IMR-90 (cell line): ENCODE results near the gene ERCC1. TPM values are rescaled to one million over a fixed set of nuclear protein-coding genes. Genes with fewer than 3 reads are reported as not detected.

ENCODE experiments used
- ATAC-seq: fragments of 200-7000 bp; cut with Tn5 transposase; 2 replicates; pipeline ENCODE4 v1.9.1; 2020; ENCODE audit warnings: low read depth, mild to moderate bottlenecking, moderate library complexity
- BruUV-seq: library from RNA; stranded (reverse); fragments of 400-500 nt; replicated peaks from 2 replicates; lab custom pipeline; 2021; lab: Mats Ljungman, UMichigan
- CTCF ChIA-PET: fragments of 300-600 bp; formaldehyde crosslinking; extraction: SDS; loops from one replicate; lab custom pipeline; 2021; ENCODE audit warnings: antibody characterized with exemption; lab: Yijun Ruan, JAX
- POLR2A ChIA-PET: fragments of 300-600 bp; sonication (Branson Sonifier 250); formaldehyde crosslinking; loops from one replicate; lab custom pipeline; 2022; ENCODE audit warnings: antibody characterized with exemption; ENCODE audit not compliant: unreplicated experiment; lab: Charles Lee
- DNase-seq: peaks from one replicate; pipeline ENCODE4 v3.0.0; 2013
- H2AFZ ChIP-seq: replicated peaks from 2 replicates; pipeline ENCODE3; 2013; ENCODE audit warnings: low read length, mild to moderate bottlenecking; ENCODE audit not compliant: poor library complexity
- H2AK5ac ChIP-seq: 2 replicates; pipeline ENCODE4 v1.6.1; 2013; ENCODE audit warnings: low read depth, low read length, inconsistent platforms
- H2AK9ac ChIP-seq: replicated peaks from 2 replicates; pipeline ENCODE3; 2013; ENCODE audit warnings: mild to moderate bottlenecking, low read depth, low read length, moderate library complexity; ENCODE audit not compliant: poor library complexity
- H2BK120ac ChIP-seq: 2 replicates; pipeline ENCODE4 v1.6.1; 2013; ENCODE audit warnings: low read depth, low read length, inconsistent platforms
- H2BK15ac ChIP-seq: 3 replicates; pipeline ENCODE4 v1.6.1; 2013; ENCODE audit warnings: low read depth, low read length, inconsistent platforms
- H2BK20ac ChIP-seq: 2 replicates; pipeline ENCODE4 v1.6.1; 2013; ENCODE audit warnings: low read depth, mild to moderate bottlenecking, inconsistent platforms, low read length, moderate library complexity
- H2BK5ac ChIP-seq: 2 replicates; pipeline ENCODE4 v1.6.1; 2013; ENCODE audit warnings: mild to moderate bottlenecking, low read depth, low read length, inconsistent platforms; ENCODE audit not compliant: poor library complexity, severe bottlenecking
- H3K14ac ChIP-seq: replicated peaks from 2 replicates; pipeline ENCODE4 v1.6.1; 2013; ENCODE audit warnings: low read depth, low read length, inconsistent platforms
- H3K18ac ChIP-seq: 2 replicates; pipeline ENCODE4 v1.6.1; 2013; ENCODE audit warnings: low read depth, low read length, control low read depth
- H3K23ac ChIP-seq: 2 replicates; pipeline ENCODE4 v1.6.1; 2013; ENCODE audit warnings: low read depth, low read length, inconsistent platforms
- H3K27ac ChIP-seq: 2 replicates; pipeline ENCODE4 v1.5.1; 2013; ENCODE audit warnings: mild to moderate bottlenecking, control low read depth, low read length; ENCODE audit not compliant: insufficient read depth
- H3K27me3 ChIP-seq: 2 replicates; pipeline ENCODE4 v1.6.1; 2013; ENCODE audit warnings: low read length; ENCODE audit not compliant: control insufficient read depth, insufficient read depth
- H3K36me3 ChIP-seq: 2 replicates; pipeline ENCODE4 v1.6.1; 2013; ENCODE audit warnings: low read length, mixed read lengths; ENCODE audit not compliant: control insufficient read depth, insufficient read depth
- H3K4ac ChIP-seq: 2 replicates; pipeline ENCODE4 v1.6.1; 2013; ENCODE audit warnings: low read depth, low read length, inconsistent platforms
- H3K4me1 ChIP-seq: 2 replicates; pipeline ENCODE4 v1.6.1; 2013; ENCODE audit warnings: low read length, mixed read lengths; ENCODE audit not compliant: control insufficient read depth, insufficient read depth
- H3K4me2 ChIP-seq: 2 replicates; pipeline ENCODE4 v1.6.1; 2013; ENCODE audit warnings: low read depth, mild to moderate bottlenecking, control low read depth, low read length, moderate library complexity
- H3K4me3 ChIP-seq: 2 replicates; pipeline ENCODE4 v1.5.1; 2013; ENCODE audit warnings: low read depth, mild to moderate bottlenecking, control low read depth, low read length, moderate library complexity; ENCODE audit not compliant: insufficient read depth
- H3K56ac ChIP-seq: 2 replicates; pipeline ENCODE4 v1.6.1; 2013; ENCODE audit warnings: low read length, inconsistent platforms; ENCODE audit not compliant: insufficient read depth; ENCODE audit errors: extremely low read depth
- H3K79me1 ChIP-seq, 2 experiments: 2 replicates each; pipeline ENCODE4 v1.6.1; 2013; ENCODE audit warnings: low read length in 2 of 2, inconsistent platforms in 1 of 2, low read depth in 1 of 2
- H3K9ac ChIP-seq: 2 replicates; pipeline ENCODE4 v1.6.1; 2013; ENCODE audit warnings: low read depth, low read length, control low read depth
- H3K9me1 ChIP-seq: 2 replicates; pipeline ENCODE4 v1.6.1; 2013; ENCODE audit warnings: low read length, inconsistent platforms; ENCODE audit not compliant: insufficient read depth
- H3K9me3 ChIP-seq: 2 replicates; pipeline ENCODE4 v1.6.1; 2013; ENCODE audit warnings: low read length; ENCODE audit not compliant: control insufficient read depth, insufficient read depth
- H4K20me1 ChIP-seq: 2 replicates; pipeline ENCODE4 v1.6.1; 2013; ENCODE audit warnings: low read length, inconsistent platforms; ENCODE audit not compliant: insufficient read depth
- H4K5ac ChIP-seq: 2 replicates; pipeline ENCODE4 v1.6.1; 2013; ENCODE audit warnings: mild to moderate bottlenecking, low read depth, low read length, control low read depth
- H4K8ac ChIP-seq, 2 experiments: 2 replicates each; pipeline ENCODE4 v1.6.1; 2013; ENCODE audit warnings: low read depth in 2 of 2, low read length in 2 of 2, control low read depth in 1 of 2, inconsistent platforms in 1 of 2
- H4K91ac ChIP-seq: 2 replicates; pipeline ENCODE4 v1.6.1; 2013; ENCODE audit warnings: low read depth, low read length, inconsistent platforms; ENCODE audit not compliant: insufficient read depth
- BHLHE40 ChIP-seq: fragments of 150-350 bp; IDR thresholded peaks from 2 replicates; pipeline ENCODE4 v1.6.1; 2016; ENCODE audit warnings: mild to moderate bottlenecking, low read depth, low read length
- CEBPB ChIP-seq: IDR thresholded peaks from 2 replicates; pipeline ENCODE4 v1.6.1; 2012; ENCODE audit warnings: low read depth, low read length, improper control_type of control experiment
- CHD1 ChIP-seq: IDR thresholded peaks from 2 replicates; pipeline ENCODE4 v1.6.1; 2012; ENCODE audit warnings: low read depth, low read length, improper control_type of control experiment
- FOS ChIP-seq: fragments of 150-350 bp; IDR thresholded peaks from 2 replicates; pipeline ENCODE4 v1.6.1; 2016; ENCODE audit warnings: low read depth, low read length
- MAFK ChIP-seq: IDR thresholded peaks from 2 replicates; pipeline ENCODE4 v1.6.1; 2012; ENCODE audit warnings: low read depth, low read length, improper control_type of control experiment
- MAZ ChIP-seq: IDR thresholded peaks from 2 replicates; pipeline ENCODE4 v1.6.1; 2012; ENCODE audit warnings: low read depth, mild to moderate bottlenecking, low read length, improper control_type of control experiment, moderate library complexity, borderline replicate concordance
- MXI1 ChIP-seq: IDR thresholded peaks from 2 replicates; pipeline ENCODE4 v1.6.1; 2012; ENCODE audit warnings: low read depth, mild to moderate bottlenecking, low read length, moderate library complexity, borderline replicate concordance
- NFE2L2 ChIP-seq: fragments of 150-350 bp; IDR thresholded peaks from 2 replicates; pipeline ENCODE4 v1.6.1; 2016; ENCODE audit warnings: low read depth, mild to moderate bottlenecking, low read length
- POLR2A ChIP-seq: IDR thresholded peaks from 2 replicates; pipeline ENCODE4 v1.6.1; 2012; ENCODE audit warnings: mild to moderate bottlenecking, low read depth, low read length
- RAD21 ChIP-seq: IDR thresholded peaks from 2 replicates; pipeline ENCODE4 v1.6.1; 2012; ENCODE audit warnings: low read length, improper control_type of control experiment
- RCOR1 ChIP-seq: IDR thresholded peaks from 2 replicates; pipeline ENCODE4 v1.6.1; 2012; ENCODE audit warnings: mild to moderate bottlenecking, low read length, improper control_type of control experiment; ENCODE audit not compliant: insufficient replicate concordance
- RFX5 ChIP-seq: IDR thresholded peaks from 2 replicates; pipeline ENCODE4 v1.8.0; 2012; ENCODE audit warnings: low read depth, mild to moderate bottlenecking, low read length, moderate library complexity
- SMC3 ChIP-seq: fragments of 150-350 bp; IDR thresholded peaks from 2 replicates; pipeline ENCODE4 v1.6.1; 2016; ENCODE audit warnings: low read depth, mild to moderate bottlenecking, antibody characterized with exemption, low read length, moderate library complexity
- WGBS, 2 experiments: methylation state at CpG; one replicate each; pipeline versions ENCODE4 v1.1.5 to v1.1.7; 2013; ENCODE audit warnings: missing lambda C conversion rate in 2 of 2; ENCODE audit not compliant: insufficient read length in 1 of 2; ENCODE audit errors: extremely low coverage in 2 of 2; 5-methylcytosine and 5-hydroxymethylcytosine counted together
- dilution Hi-C: fragments of 300-500 bp; cut with HindIII; formaldehyde crosslinking; loops from one replicate; pipeline ENCODE4 v1.14.3; 2018; ENCODE audit warnings: low sequenced_read_pairs; ENCODE audit not compliant: unreplicated experiment
- in situ Hi-C: fragments of 300-500 bp; cut with MboI; formaldehyde crosslinking; loops from 3 replicates; pipeline ENCODE4 v1.14.3; 2019; ENCODE audit warnings: low sequenced_read_pairs, inconsistent platforms, mixed read lengths
- intact Hi-C: fragments of 100-400 bp; cut with micrococcal nuclease; formaldehyde crosslinking; loops from 2 replicates; pipeline ENCODE4 v1.10.0; 2022
- polyA plus RNA-seq, 3 experiments: library from polyadenylated mRNA; depleted of rRNA; stranded (reverse); fragments of >200 nt; gene quantifications; 2 replicates each; pipeline ENCODE4 v1.2.3, GENCODE V29; 2012; ENCODE audit warnings: low replicate concordance in 1 of 3
- total RNA-seq: library from RNA; depleted of rRNA; stranded (reverse); fragments of >200 nt; gene quantifications from 2 replicates; pipeline ENCODE4 v1.2.3, GENCODE V29; 2012
- TF ChIP-seq, protein P1 (sequence below): conservative IDR thresholded peaks from 2 replicates; pipeline ENCODE4 v1.5.1; 2012; ENCODE audit warnings: mild to moderate bottlenecking, low read depth, low read length, improper control_type of control experiment
- TF ChIP-seq, protein P2 (sequence below): fragments of 150-350 bp; IDR thresholded peaks from 2 replicates; pipeline ENCODE4 v1.6.1; 2016; ENCODE audit warnings: low read depth, mild to moderate bottlenecking, low read length, moderate library complexity, borderline replicate concordance

Gene ERCC1
- total and polyA plus RNA-seq, 2 of the 4 experiments (the other 2 are of a cell fraction), result 84.2 to 132 TPM

DNA sequence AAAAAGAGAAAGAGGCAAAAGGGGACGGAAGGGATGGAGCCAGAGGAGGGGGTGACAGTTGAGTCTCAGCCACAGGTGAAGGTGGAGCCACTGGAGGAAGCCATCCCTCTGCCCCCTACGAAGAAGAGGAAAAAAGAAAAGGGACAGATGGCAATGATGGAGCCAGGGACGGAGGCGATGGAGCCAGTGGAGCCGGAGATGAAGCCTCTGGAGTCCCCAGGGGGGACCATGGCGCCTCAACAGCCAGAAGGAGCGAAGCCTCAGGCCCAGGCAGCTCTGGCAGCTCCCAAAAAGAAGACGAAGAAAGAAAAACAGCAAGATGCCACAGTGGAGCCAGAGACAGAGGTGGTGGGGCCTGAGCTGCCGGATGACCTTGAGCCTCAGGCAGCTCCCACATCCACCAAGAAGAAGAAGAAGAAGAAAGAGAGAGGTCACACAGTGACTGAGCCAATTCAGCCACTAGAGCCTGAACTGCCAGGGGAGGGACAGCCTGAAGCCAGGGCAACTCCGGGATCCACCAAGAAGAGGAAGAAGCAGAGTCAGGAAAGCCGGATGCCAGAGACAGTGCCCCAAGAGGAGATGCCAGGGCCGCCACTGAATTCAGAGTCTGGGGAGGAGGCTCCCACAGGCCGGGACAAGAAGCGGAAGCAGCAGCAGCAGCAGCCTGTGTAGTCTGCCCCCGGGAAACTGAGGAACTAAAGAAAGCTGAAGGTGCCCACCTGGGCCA, 14.7 kb downstream of the ERCC1 start:
- intact Hi-C loops, result no loop called here
- Histone ChIP-seq H4K20me1 (no peaks in the 10 kb centered on the region; the same call in 1 of the 2 replicates), H3K9me1 (no peaks in the 10 kb centered on the region; the same call in 1 of the 2 replicates), H3K4me2 (no peak overlapping the region), H2BK20ac (no peak overlapping the region), H3K4me1 (0 out of 2 replicates have a peak, but pooled peaks cover 2% of the 10 kb centered on the region), H3K18ac (no peak overlapping the region), H2AFZ (no peak overlapping the region), H2BK15ac (no peak overlapping the region), H2BK5ac (no peak overlapping the region), H3K23ac (no peak overlapping the region), H4K8ac (no peak overlapping the region), H3K4me3 (no peak overlapping the region), H3K14ac (no peak overlapping the region), H3K79me1 (peaks cover 5 to 39% of the 10 kb centered on the region in 2 experiments; a peak in 3 of 4 replicates), H3K27ac (no peak overlapping the region), H3K9me3 (no peaks in the 10 kb centered on the region), H2BK120ac (no peak overlapping the region), H3K56ac (no peak overlapping the region), H4K5ac (no peak overlapping the region), H4K91ac (no peak overlapping the region), H3K27me3 (no peaks in the 10 kb centered on the region), H2AK5ac (no peak overlapping the region), H3K36me3 (peaks cover 15% of the 10 kb centered on the region), H3K9ac (no peak overlapping the region), H2AK9ac (no peak overlapping the region), H3K4ac (no peak overlapping the region)
- CTCF ChIA-PET, result no interaction called here
- ATAC-seq, result no peak
- in situ Hi-C loops, result no loop called here
- no peak for DNase-seq
- BruUV-seq, result no TSS peak
- POLR2A ChIA-PET, result no interaction called here
- dilution Hi-C loops, result no loop called here
- WGBS, 2 experiments, result 86% methylated on average over 8 of the region's 15 CpGs; no CpG with 5 or more reads in 1 of the 2 experiments
- TF ChIP-seq CHD1 (no peak), RFX5 (no peak), NFE2L2 (no peak), MXI1 (no peak), MAZ (no peak), SMC3 (no peak), RCOR1 (no peak), FOS (no peak), RAD21 (no peak), BHLHE40 (no peak), MAFK (no peak), POLR2A (no peak), CEBPB (no peak)
- TF ChIP-seq, protein P1, sequence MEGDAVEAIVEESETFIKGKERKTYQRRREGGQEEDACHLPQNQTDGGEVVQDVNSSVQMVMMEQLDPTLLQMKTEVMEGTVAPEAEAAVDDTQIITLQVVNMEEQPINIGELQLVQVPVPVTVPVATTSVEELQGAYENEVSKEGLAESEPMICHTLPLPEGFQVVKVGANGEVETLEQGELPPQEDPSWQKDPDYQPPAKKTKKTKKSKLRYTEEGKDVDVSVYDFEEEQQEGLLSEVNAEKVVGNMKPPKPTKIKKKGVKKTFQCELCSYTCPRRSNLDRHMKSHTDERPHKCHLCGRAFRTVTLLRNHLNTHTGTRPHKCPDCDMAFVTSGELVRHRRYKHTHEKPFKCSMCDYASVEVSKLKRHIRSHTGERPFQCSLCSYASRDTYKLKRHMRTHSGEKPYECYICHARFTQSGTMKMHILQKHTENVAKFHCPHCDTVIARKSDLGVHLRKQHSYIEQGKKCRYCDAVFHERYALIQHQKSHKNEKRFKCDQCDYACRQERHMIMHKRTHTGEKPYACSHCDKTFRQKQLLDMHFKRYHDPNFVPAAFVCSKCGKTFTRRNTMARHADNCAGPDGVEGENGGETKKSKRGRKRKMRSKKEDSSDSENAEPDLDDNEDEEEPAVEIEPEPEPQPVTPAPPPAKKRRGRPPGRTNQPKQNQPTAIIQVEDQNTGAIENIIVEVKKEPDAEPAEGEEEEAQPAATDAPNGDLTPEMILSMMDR, result no peak
- TF ChIP-seq, protein P2, sequence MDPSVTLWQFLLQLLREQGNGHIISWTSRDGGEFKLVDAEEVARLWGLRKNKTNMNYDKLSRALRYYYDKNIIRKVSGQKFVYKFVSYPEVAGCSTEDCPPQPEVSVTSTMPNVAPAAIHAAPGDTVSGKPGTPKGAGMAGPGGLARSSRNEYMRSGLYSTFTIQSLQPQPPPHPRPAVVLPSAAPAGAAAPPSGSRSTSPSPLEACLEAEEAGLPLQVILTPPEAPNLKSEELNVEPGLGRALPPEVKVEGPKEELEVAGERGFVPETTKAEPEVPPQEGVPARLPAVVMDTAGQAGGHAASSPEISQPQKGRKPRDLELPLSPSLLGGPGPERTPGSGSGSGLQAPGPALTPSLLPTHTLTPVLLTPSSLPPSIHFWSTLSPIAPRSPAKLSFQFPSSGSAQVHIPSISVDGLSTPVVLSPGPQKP, result no peak
